ENCODE results near the gene RBP5. TPM values are rescaled to one million over a fixed set of nuclear protein-coding genes. Genes with fewer than 3 reads are reported as not detected.

The RBP5 gene
- total RNA-seq, 1 donor from 2014 or later: not detected

DNA sequence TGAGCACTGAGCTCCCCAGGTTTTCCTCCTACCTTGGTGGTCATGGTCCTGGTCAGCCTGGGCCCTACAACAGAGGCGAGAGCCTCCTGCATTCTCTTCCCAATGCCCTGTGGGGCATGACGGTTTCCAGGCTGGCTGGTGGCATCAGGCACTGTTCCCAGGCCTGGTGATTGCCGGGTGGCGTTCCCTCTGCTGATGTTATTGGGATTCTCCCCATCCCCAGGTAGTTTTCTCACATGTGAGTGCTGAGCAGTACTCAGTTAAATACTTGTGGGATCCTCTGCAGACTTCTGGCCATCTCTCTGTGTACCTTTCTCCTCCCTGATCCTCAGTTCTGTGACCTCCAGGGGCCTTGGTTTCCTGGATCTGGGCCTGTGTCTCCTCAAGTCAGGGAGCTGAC, 52.2 kb downstream of the RBP5 start:
- ChIA-PET CTCF (no interaction called here), POLR2A (no interaction called here)
- intact Hi-C loops (cut with micrococcal nuclease): no loop called here
- TF ChIP-seq, protein P1, sequence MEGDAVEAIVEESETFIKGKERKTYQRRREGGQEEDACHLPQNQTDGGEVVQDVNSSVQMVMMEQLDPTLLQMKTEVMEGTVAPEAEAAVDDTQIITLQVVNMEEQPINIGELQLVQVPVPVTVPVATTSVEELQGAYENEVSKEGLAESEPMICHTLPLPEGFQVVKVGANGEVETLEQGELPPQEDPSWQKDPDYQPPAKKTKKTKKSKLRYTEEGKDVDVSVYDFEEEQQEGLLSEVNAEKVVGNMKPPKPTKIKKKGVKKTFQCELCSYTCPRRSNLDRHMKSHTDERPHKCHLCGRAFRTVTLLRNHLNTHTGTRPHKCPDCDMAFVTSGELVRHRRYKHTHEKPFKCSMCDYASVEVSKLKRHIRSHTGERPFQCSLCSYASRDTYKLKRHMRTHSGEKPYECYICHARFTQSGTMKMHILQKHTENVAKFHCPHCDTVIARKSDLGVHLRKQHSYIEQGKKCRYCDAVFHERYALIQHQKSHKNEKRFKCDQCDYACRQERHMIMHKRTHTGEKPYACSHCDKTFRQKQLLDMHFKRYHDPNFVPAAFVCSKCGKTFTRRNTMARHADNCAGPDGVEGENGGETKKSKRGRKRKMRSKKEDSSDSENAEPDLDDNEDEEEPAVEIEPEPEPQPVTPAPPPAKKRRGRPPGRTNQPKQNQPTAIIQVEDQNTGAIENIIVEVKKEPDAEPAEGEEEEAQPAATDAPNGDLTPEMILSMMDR (IDR thresholded peaks at IDR 0.05): no peak
- ATAC-seq (ENCODE audit: low read depth) (no peak), DNase-seq (no peak)
- H3K9me3 Mint-ChIP-seq: no peaks in the 10 kb centered on the region
- H3K36me3 Mint-ChIP-seq (ENCODE audit: low read depth): no peaks in the 10 kb centered on the region
- no peak overlapping the region for H3K4me3 Mint-ChIP-seq
- H3K27ac Mint-ChIP-seq: no peak overlapping the region
- peaks cover 6% of the 10 kb centered on the region for H3K27me3 Mint-ChIP-seq
- H3K4me1 Mint-ChIP-seq: no peaks in the 10 kb centered on the region

DNA sequence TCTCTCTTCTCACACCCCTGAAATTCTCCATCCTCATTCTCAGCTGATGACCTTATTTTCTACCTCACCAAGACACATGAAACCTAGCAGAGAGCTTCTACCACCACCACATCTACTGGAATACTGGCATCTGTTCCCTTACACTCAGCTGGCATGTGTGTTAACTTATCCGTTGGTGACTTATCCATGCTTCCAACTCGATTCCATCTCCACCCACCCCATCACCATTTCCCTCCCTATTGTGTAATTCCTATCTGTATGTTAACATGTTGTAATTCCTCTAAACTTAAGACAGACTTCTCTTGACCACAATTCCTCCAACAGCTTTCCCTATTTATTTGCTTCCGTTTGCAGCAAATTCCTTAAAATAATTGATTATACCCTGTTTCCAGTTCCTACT, 52.8 kb downstream of the RBP5 start:
- H3K27me3 Mint-ChIP-seq: peaks cover 6% of the 10 kb centered on the region
- POLR2A ChIA-PET: no interaction called here
- H3K27ac Mint-ChIP-seq: no peak overlapping the region
- H3K4me1 Mint-ChIP-seq: no peaks in the 10 kb centered on the region
- H3K9me3 Mint-ChIP-seq: no peaks in the 10 kb centered on the region
- ATAC-seq (ENCODE audit: low read depth): no peak
- CTCF ChIA-PET: no interaction called here
- no peak for DNase-seq
- H3K36me3 Mint-ChIP-seq (ENCODE audit: low read depth): no peaks in the 10 kb centered on the region
- intact Hi-C loops (cut with micrococcal nuclease): no loop called here
- TF ChIP-seq, protein P1 (IDR thresholded peaks at IDR 0.05): no peak
- no peak overlapping the region for H3K4me3 Mint-ChIP-seq

DNA sequence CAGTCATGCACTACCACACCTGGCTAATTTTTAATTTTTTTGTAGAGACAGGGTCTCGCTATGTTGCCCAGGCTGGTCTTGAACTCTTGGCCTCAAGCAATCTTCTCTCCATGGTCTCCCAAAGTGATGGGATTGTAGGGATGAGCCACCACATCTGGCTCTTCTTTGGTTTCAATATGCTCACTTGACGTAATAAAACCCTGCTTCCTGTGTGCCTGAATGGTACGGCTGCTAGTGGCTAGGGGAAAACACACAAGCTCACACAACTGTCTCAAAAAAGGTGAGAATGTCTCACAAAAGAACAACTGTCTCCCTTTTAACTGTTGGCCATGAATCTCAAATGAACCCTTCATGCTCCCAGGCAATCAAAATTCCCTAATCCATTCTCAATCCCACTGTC, 53.2 kb downstream of the RBP5 start:
- Mint-ChIP-seq H3K9me3 (no peaks in the 10 kb centered on the region), H3K36me3 (ENCODE audit: low read depth) (no peaks in the 10 kb centered on the region), H3K27ac (no peak overlapping the region), H3K4me1 (no peaks in the 10 kb centered on the region), H3K4me3 (no peak overlapping the region), H3K27me3 (peaks cover 8% of the 10 kb centered on the region)
- ATAC-seq (ENCODE audit: low read depth) (no peak), DNase-seq (no peak)
- intact Hi-C loops (cut with micrococcal nuclease): no loop called here
- ChIA-PET POLR2A (no interaction called here), CTCF (no interaction called here)
- TF ChIP-seq, protein P1 (IDR thresholded peaks at IDR 0.05): no peak

DNA sequence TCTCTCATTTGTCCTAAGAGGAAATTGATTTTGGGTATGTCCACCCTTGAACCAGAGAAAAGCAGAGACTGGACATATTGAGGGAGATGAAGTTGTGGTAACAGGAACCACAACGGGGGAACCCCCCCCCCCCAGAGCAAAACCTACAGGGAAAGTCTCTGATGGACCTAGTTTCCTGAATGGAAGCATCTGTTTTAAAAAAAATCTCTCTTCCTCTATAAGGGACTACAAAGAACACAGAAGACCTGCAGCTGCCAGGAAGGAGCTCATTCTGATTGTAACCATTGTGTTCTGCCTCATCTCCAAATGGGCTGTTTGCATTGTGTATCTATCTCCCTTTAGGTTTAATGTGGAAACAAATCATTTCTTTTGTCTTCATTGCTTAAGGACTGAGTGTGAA, 54.7 kb downstream of the RBP5 start:
- DNase-seq (no peak), ATAC-seq (ENCODE audit: low read depth) (no peak)

More for the DNA sequence above, 54.7 kb downstream of the RBP5 start:
- intact Hi-C loops (cut with micrococcal nuclease): no loop called here
- H3K4me3 Mint-ChIP-seq: no peak overlapping the region
- H3K36me3 Mint-ChIP-seq (ENCODE audit: low read depth): no peaks in the 10 kb centered on the region
- no peak overlapping the region for H3K27ac Mint-ChIP-seq
- TF ChIP-seq, protein P1 (IDR thresholded peaks at IDR 0.05): no peak
- H3K9me3 Mint-ChIP-seq: no peaks in the 10 kb centered on the region
- ChIA-PET CTCF (no interaction called here), POLR2A (interaction anchor here (0.7 kb wide), 1 partner anchor 34 kb away, joined by 3 read pairs; no protein-coding TSS in a partner anchor)
- peaks cover 12% of the 10 kb centered on the region for H3K27me3 Mint-ChIP-seq
- H3K4me1 Mint-ChIP-seq: no peaks in the 10 kb centered on the region

Other genes with a start within 250 kb of the RBP5 start
- gene LRRC23, start 224.1 kb downstream of the RBP5 start, total RNA-seq: 7.7 and 8.8 TPM in 2 replicates
- 20.9 and 31.0 TPM in 2 replicates for gene ENO2, start 214.3 kb downstream of the RBP5 start, total RNA-seq
- gene ATN1, start 200.9 kb downstream of the RBP5 start, total RNA-seq: 42.8 and 50.9 TPM in 2 replicates
- gene RNU7-1, start 185.1 kb downstream of the RBP5 start, total RNA-seq: not detected in 2 replicates
- 54.8 and 63.4 TPM in 2 replicates for gene C12orf57, start 184.9 kb downstream of the RBP5 start, total RNA-seq
- 371 and 393 TPM in 2 replicates for gene PTPN6, start 177.5 kb downstream of the RBP5 start, total RNA-seq
- 240 and 255 TPM in 2 replicates for gene PHB2, start 158.2 kb downstream of the RBP5 start, total RNA-seq
- 89.2 and 91.1 TPM in 2 replicates for gene EMG1, start 158.0 kb downstream of the RBP5 start, total RNA-seq
- gene LPCAT3, start 110.4 kb downstream of the RBP5 start, total RNA-seq: 19.3 and 21.3 TPM in 2 replicates
- gene C1S, start 68.2 kb downstream of the RBP5 start, total RNA-seq: 0.71 and 1.6 TPM in 2 replicates
- gene C1R, start 36.4 kb downstream of the RBP5 start, total RNA-seq: 0.54 and 0.78 TPM in 2 replicates
- gene C1RL, start 19.7 kb downstream of the RBP5 start, total RNA-seq: 13.5 and 19.2 TPM in 2 replicates
- gene CLSTN3, start 1.5 kb upstream of the RBP5 start, total RNA-seq: 14.1 and 14.8 TPM in 2 replicates
- gene PEX5, start 60.8 kb upstream of the RBP5 start, total RNA-seq: 24.9 and 26.8 TPM in 2 replicates
- not detected in 2 replicates for gene ACSM4, start 175.2 kb upstream of the RBP5 start, total RNA-seq

All from activated B cell treated with CpG ODN at 0.5 μM for 24 hours (primary cell).